Measurements from ENCODE around the gene CPHXL2. TPM values are rescaled to one million over a fixed set of nuclear protein-coding genes. Genes with fewer than 3 reads are reported as not detected.

CPHXL2 gene
- total and polyA plus RNA-seq, 4 donors = not detected

- no peak for TF ChIP-seq REST (IDR thresholded peaks at IDR 0.05)
- no peak for TF ChIP-seq EGR1 (IDR thresholded peaks at IDR 0.05; ENCODE audit: low read depth in 2 of 2)
- TF ChIP-seq TAF1 (conservative IDR thresholded peaks at IDR 0.05) = no peak
- TF ChIP-seq FOXA2 (IDR thresholded peaks at IDR 0.05) = no peak
- TF ChIP-seq FOXA1 (IDR thresholded peaks at IDR 0.05) = no peak
Observed at GRCh38 chr16:75615619-75616018, 61.2 kb downstream of the CPHXL2 start (continued).

GRCh38 chr16:75614066-75614897, 62.5 kb downstream of the CPHXL2 start:
- TF ChIP-seq TAF1 (conservative IDR thresholded peaks at IDR 0.05) = no peak
- TF ChIP-seq ATF3 (IDR thresholded peaks at IDR 0.05) = no peak
- no peak for TF ChIP-seq SP1 (IDR thresholded peaks at IDR 0.05)
- Histone ChIP-seq H3K9me3 (ENCODE audit: control insufficient read depth in 4 of 4, low read length in 3 of 4) (no peaks in the 10 kb centered on the region), H3K36me3 (ENCODE audit: control insufficient read depth in 4 of 4, insufficient read depth in 3 of 4, low read depth in 1 of 4, low read length in 3 of 4) (peaks cover 6 to 56% (median 34%) of the 10 kb centered on the region in 4 donors), H3K27me3 (ENCODE audit: control insufficient read depth in 4 of 4, insufficient read depth in 4 of 4, low read length in 3 of 4) (no peaks in the 10 kb centered on the region), H3K27ac (ENCODE audit: low read depth in 1 of 2, low read length in 2 of 2) (no peak overlapping the region), H3K4me3 (ENCODE audit: low read depth in 1 of 3, low read length in 3 of 3) (no peak overlapping the region), H3K9ac (ENCODE audit: low read depth in 1 of 2, low read length in 2 of 2) (no peak overlapping the region), H3K4me1 (ENCODE audit: control insufficient read depth in 4 of 4, insufficient read depth in 4 of 4, low read length in 3 of 4) (no peaks in the 10 kb centered on the region)
- WGBS = 98% methylated on average over 4 of the region's 4 CpGs
- no peak for DNase-seq (ENCODE audit: low spot score)

Small RNA genes lying within 50 kb of the gene (small RNA-seq; reads per million reads assigned to genes)
- not detected for gene RN7SL520P

Other genes starting within 250 kb of the CPHXL2 start
- gene CFDP1, start 243.5 kb downstream of the CPHXL2 start, total RNA-seq = 10 to 100 TPM; 20.5 to 34.4 TPM
- 10 to 100 TPM; 33.4 to 49.2 TPM for gene CFDP1, start 243.5 kb downstream of the CPHXL2 start, polyA plus RNA-seq
- 10 to 100 TPM; 19.2 to 25.4 TPM for gene TMEM170A, start 212.3 kb downstream of the CPHXL2 start, total RNA-seq
- gene TMEM170A, start 212.3 kb downstream of the CPHXL2 start, polyA plus RNA-seq = 10 to 100 TPM in 1 of 2 donors, 1 to 10 TPM in 1; 5.8 to 13.3 TPM
- under 1 TPM; under 0.01 to 0.17 TPM for gene CHST6, start 181.6 kb downstream of the CPHXL2 start, total RNA-seq
- not detected for gene CHST6, start 181.6 kb downstream of the CPHXL2 start, polyA plus RNA-seq
- gene CHST5, start 140.9 kb downstream of the CPHXL2 start, total RNA-seq = not detected
- gene CHST5, start 140.9 kb downstream of the CPHXL2 start, polyA plus RNA-seq = not detected
- gene TMEM231, start 120.8 kb downstream of the CPHXL2 start, total RNA-seq = 1 to 10 TPM; 2.0 to 2.1 TPM
- gene TMEM231, start 120.8 kb downstream of the CPHXL2 start, polyA plus RNA-seq = 1 to 10 TPM in 1 of 2 donors, under 1 TPM in 1; 0.60 to 1.9 TPM
- gene GABARAPL2, start 110.6 kb downstream of the CPHXL2 start, total RNA-seq = 10 to 100 TPM; 26.5 to 56.9 TPM
- gene GABARAPL2, start 110.6 kb downstream of the CPHXL2 start, polyA plus RNA-seq = 100 to 1,000 TPM in 1 of 2 donors, 10 to 100 TPM in 1; 66.1 to 123 TPM
- 10 to 100 TPM; 22.6 to 42.3 TPM for gene ADAT1, start 53.7 kb downstream of the CPHXL2 start, total RNA-seq
- 10 to 100 TPM; 13.2 to 14.3 TPM for gene ADAT1, start 53.7 kb downstream of the CPHXL2 start, polyA plus RNA-seq
- gene KARS1, start 29.3 kb downstream of the CPHXL2 start, total RNA-seq = 10 to 100 TPM; 54.6 to 65.5 TPM
- 10 to 100 TPM; 47.3 to 49.9 TPM for gene KARS1, start 29.3 kb downstream of the CPHXL2 start, polyA plus RNA-seq
- gene TERF2IP, start 29.2 kb downstream of the CPHXL2 start, total RNA-seq = 10 to 100 TPM; 23.7 to 69.5 TPM
- 10 to 100 TPM; 21.7 to 22.8 TPM for gene TERF2IP, start 29.2 kb downstream of the CPHXL2 start, polyA plus RNA-seq
- under 1 TPM in 1 of 2 donors, not detected in 1; 0.42 TPM for gene DUXB, start 24.5 kb upstream of the CPHXL2 start, total RNA-seq
- gene DUXB, start 24.5 kb upstream of the CPHXL2 start, polyA plus RNA-seq = not detected
- gene CPHXL, start 49.5 kb upstream of the CPHXL2 start, total RNA-seq = not detected
- not detected for gene CPHXL, start 49.5 kb upstream of the CPHXL2 start, polyA plus RNA-seq